Glutamatergic neuron (in vitro differentiated cells): ENCODE results near the gene SPI1. TPM values are rescaled to one million over a fixed set of nuclear protein-coding genes. Genes with fewer than 3 reads are reported as not detected.
A peak's percentile ranks its signal among the peaks of the same experiment; 100 is the strongest.

Experiments
- DNase-seq: peaks from one replicate; pipeline ENCODE4 v3.0.0; 2022
- H3K27ac Mint-ChIP-seq: one replicate; pipeline ENCODE4 v1.8.0; 2020; ENCODE audit warnings: mild to moderate bottlenecking, mixed read lengths, inconsistent platforms; ENCODE audit not compliant: unreplicated experiment
- H3K27me3 Mint-ChIP-seq: one replicate; pipeline ENCODE4 v1.8.0; 2020; ENCODE audit warnings: mild to moderate bottlenecking, moderate library complexity, mixed read lengths, inconsistent platforms; ENCODE audit not compliant: unreplicated experiment
- H3K36me3 Mint-ChIP-seq: one replicate; pipeline ENCODE4 v1.8.0; 2020; ENCODE audit warnings: mild to moderate bottlenecking, mixed read lengths, inconsistent platforms; ENCODE audit not compliant: unreplicated experiment
- H3K4me1 Mint-ChIP-seq: one replicate; pipeline ENCODE4 v1.8.0; 2020; ENCODE audit warnings: mild to moderate bottlenecking, low read depth, mixed read lengths, inconsistent platforms; ENCODE audit not compliant: unreplicated experiment
- H3K4me3 Mint-ChIP-seq: one replicate; pipeline ENCODE4 v1.8.0; 2020; ENCODE audit warnings: mild to moderate bottlenecking, mixed read lengths, inconsistent platforms; ENCODE audit not compliant: unreplicated experiment
- H3K9me3 Mint-ChIP-seq: one replicate; pipeline ENCODE4 v1.8.0; 2020; ENCODE audit warnings: mild to moderate bottlenecking, moderate library complexity, mixed read lengths, inconsistent platforms; ENCODE audit not compliant: unreplicated experiment
- CTCF ChIP-seq: fragments of 200-600 bp; sonication (generic); IDR thresholded peaks from one replicate; pipeline ENCODE4 v1.5.0; 2021; ENCODE audit not compliant: partially characterized antibody, unreplicated experiment
- total RNA-seq: library from RNA; stranded (reverse); fragmentation: NEBNext Ultra II Directional; extraction: Animal tissue kit (Norgen Biotek cat#: 25700); gene quantifications from one replicate; pipeline ENCODE4 v1.2.1, GENCODE V29; 2021; ENCODE audit not compliant: unreplicated experiment

SPI1 gene
- total RNA-seq, 1 donor from 2014 or later = not detected

GRCh38 chr11:47374720-47375019, 3.7 kb downstream of the SPI1 start:
- no peak for DNase-seq
- Mint-ChIP-seq H3K4me1 (no peaks in the 10 kb centered on the region), H3K36me3 (no peaks in the 10 kb centered on the region), H3K27ac (no peak overlapping the region), H3K9me3 (no peaks in the 10 kb centered on the region), H3K4me3 (no peak overlapping the region), H3K27me3 (peaks cover 4% of the 10 kb centered on the region)
- no peak for TF ChIP-seq CTCF

GRCh38 chr11:47373876-47374719, 4.2 kb downstream of the SPI1 start:
- no peaks in the 10 kb centered on the region for H3K9me3 Mint-ChIP-seq
- peak; percentile 91 for DNase-seq
- H3K36me3 Mint-ChIP-seq = no peaks in the 10 kb centered on the region
- no peak overlapping the region for H3K27ac Mint-ChIP-seq
- peaks cover 4% of the 10 kb centered on the region for H3K27me3 Mint-ChIP-seq
- H3K4me1 Mint-ChIP-seq = no peaks in the 10 kb centered on the region
- peak; percentile 93 for TF ChIP-seq CTCF
- no peak overlapping the region for H3K4me3 Mint-ChIP-seq

GRCh38 chr11:47372422-47372821, 5.9 kb downstream of the SPI1 start:
- TF ChIP-seq CTCF = no peak
- Mint-ChIP-seq H3K36me3 (no peaks in the 10 kb centered on the region), H3K27ac (no peak overlapping the region), H3K4me1 (no peaks in the 10 kb centered on the region), H3K27me3 (peaks cover 4% of the 10 kb centered on the region), H3K9me3 (no peaks in the 10 kb centered on the region), H3K4me3 (no peak overlapping the region)
- no peak for DNase-seq

- H3K9me3 Mint-ChIP-seq = no peaks in the 10 kb centered on the region
- no peaks in the 10 kb centered on the region for H3K36me3 Mint-ChIP-seq
Observed at GRCh38 chr11:47369676-47370075, 8.7 kb downstream of the SPI1 start.

More at GRCh38 chr11:47369676-47370075, 8.7 kb downstream of the SPI1 start:
- TF ChIP-seq CTCF = no peak
- Mint-ChIP-seq H3K4me3 (no peak overlapping the region), H3K4me1 (no peaks in the 10 kb centered on the region), H3K27me3 (peaks cover 4% of the 10 kb centered on the region), H3K27ac (no peak overlapping the region)
- no peak for DNase-seq
